H7 (cell line): ENCODE measurements around the gene RDX. TPM values are rescaled to one million over a fixed set of nuclear protein-coding genes. Genes with fewer than 3 reads are reported as not detected.

ENCODE experiments used
- DNase-seq: peaks from one replicate; pipeline ENCODE4 v3.0.0; 2012
- H3K27me3 ChIP-seq: 2 replicates; pipeline ENCODE4 v1.6.0; 2011; ENCODE audit warnings: mild to moderate bottlenecking, low read length; ENCODE audit not compliant: control insufficient read depth, insufficient read depth
- H3K36me3 ChIP-seq: replicated peaks from 2 replicates; pipeline ENCODE4 v1.5.1; 2011; ENCODE audit warnings: low read length; ENCODE audit not compliant: control insufficient read depth, insufficient read depth
- H3K4me3 ChIP-seq: 2 replicates; pipeline ENCODE4 v1.5.1; 2011; ENCODE audit warnings: low read depth, mild to moderate bottlenecking, control low read depth, low read length, moderate library complexity; ENCODE audit not compliant: insufficient read depth
- total RNA-seq: library from RNA; depleted of rRNA; stranded (reverse); fragments of >200 nt; shearing (Covaris generic); gene quantifications from 2 replicates; pipeline ENCODE4 v1.2.3, GENCODE V29; 2014; rRNA removed

The RDX gene
- total RNA-seq, 1 experiment from 2014 or later, result 64.6 TPM

- no peaks in the 10 kb centered on the region for H3K36me3 ChIP-seq
- H3K4me3 ChIP-seq, result no peak overlapping the region
- H3K27me3 ChIP-seq, result no peaks in the 10 kb centered on the region
- DNase-seq, result no peak
Observed at GRCh38 chr11:110141812-110142211, 154.6 kb downstream of the RDX start.

DNA sequence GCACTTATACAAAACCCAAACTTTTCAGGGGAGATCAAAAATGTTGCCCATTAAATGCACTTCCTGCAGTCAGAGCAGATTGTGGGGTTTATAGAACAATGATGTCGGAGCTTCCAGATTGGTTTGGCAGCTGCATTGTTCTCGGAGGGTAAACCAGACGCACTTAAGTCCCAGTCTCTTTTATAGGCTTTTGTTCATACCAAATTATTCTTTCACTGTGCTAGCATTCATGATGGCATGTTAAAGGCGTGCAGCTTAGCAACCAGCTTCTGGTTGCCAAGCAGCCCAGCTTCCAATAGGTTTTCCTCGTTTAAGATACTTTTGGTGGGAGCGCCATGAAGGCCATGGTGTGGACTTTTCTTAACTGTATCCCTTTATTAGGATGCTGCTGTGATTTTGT is 162.3 kb downstream of the RDX start:
- no peak overlapping the region for H3K4me3 ChIP-seq
- no peaks in the 10 kb centered on the region for H3K36me3 ChIP-seq
- no peak for DNase-seq
- no peaks in the 10 kb centered on the region for H3K27me3 ChIP-seq

DNA sequence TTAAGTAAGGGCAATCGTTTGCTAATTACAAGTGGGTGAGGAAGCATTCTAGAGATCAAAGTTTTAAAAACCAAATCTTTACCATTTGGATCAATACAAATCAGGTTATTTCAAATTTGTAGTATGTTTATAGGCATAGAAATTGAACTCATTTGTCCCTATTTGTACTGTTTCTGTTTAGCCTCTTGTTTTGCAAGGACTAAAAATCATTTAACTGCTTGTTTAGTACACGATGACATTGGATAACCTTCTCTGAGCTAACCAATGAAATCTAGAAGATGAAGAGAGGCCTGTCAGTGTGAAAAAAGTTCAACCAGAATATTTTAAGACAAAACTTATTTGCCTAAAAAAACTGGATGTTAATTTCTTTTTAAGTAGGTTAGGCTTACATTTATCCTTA is 163.3 kb downstream of the RDX start:
- Histone ChIP-seq H3K36me3 (no peaks in the 10 kb centered on the region), H3K4me3 (no peak overlapping the region), H3K27me3 (no peaks in the 10 kb centered on the region)
- no peak for DNase-seq

GRCh38 chr11:110131386-110132123 is 164.9 kb downstream of the RDX start:
- Histone ChIP-seq H3K27me3 (no peaks in the 10 kb centered on the region), H3K4me3 (no peak overlapping the region)
- no peak for DNase-seq

DNA sequence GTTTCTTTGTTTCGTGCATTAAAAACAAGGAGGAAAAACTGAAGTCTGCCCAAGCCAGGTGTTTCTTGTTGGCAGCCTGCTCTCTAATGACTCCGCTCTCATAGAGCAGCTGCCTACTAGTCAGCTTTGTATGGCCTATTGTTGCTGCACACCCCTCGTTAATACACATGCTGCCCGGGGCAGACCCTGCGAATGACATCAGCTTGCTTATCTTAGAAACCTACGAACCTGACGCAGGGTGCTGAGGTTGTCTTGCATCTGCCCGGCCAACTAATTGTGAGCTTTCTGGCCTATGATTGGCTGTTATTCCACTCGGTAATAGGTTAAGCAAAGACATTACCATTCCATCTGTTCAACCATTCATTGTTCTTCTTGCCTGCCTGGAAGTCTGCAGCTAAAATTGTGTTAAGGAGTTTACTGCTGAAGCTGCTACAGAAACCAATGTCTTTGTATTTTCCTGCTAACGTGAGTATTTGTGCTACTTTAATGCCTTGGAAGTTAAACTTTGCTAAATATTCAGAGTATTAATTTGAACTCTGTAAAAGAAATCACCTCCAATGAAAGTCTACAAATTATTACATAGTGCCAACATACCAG is 165.7 kb downstream of the RDX start:
- DNase-seq, result no peak
- Histone ChIP-seq H3K4me3 (no peak overlapping the region), H3K27me3 (no peaks in the 10 kb centered on the region), H3K36me3 (no peaks in the 10 kb centered on the region)

More at GRCh38 chr11:110131386-110132123, 164.9 kb downstream of the RDX start:
- H3K36me3 ChIP-seq, result no peaks in the 10 kb centered on the region

DNA sequence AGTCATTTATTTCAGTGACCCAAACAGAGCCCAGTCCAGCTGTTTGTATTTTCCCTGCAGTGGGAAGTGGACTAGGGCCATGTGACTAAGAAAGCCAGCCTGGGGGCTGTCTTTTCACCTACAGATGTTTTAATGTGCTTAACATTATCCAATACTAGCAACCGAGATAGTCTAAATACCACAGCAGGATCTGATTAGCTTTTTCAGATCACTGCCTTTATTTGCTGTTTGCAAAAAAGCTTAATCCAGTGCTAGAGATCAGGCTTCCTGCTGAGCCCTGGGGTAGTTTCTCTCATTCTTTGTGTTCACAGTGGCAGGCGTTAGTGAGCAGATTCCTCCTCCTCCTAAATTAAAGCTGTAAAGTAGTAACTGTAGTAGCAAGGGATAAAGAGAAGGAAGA is 168.3 kb downstream of the RDX start:
- H3K4me3 ChIP-seq, result no peak overlapping the region
- no peaks in the 10 kb centered on the region for H3K27me3 ChIP-seq
- DNase-seq, result no peak
- H3K36me3 ChIP-seq, result no peaks in the 10 kb centered on the region

GRCh38 chr11:110126936-110127335 is 169.5 kb downstream of the RDX start:
- Histone ChIP-seq H3K4me3 (no peak overlapping the region), H3K27me3 (no peaks in the 10 kb centered on the region), H3K36me3 (no peaks in the 10 kb centered on the region)
- DNase-seq, result no peak

- DNase-seq, result no peak
- Histone ChIP-seq H3K36me3 (no peaks in the 10 kb centered on the region), H3K27me3 (no peaks in the 10 kb centered on the region), H3K4me3 (no peak overlapping the region)
Observed at GRCh38 chr11:110125632-110126031, 170.8 kb downstream of the RDX start.

Other genes with a start within 250 kb of the RDX start
- gene ZC3H12C, start 203.2 kb downstream of the RDX start, total RNA-seq, result 0.69 and 1.7 TPM in 2 replicates
- gene FDX1, start 133.3 kb upstream of the RDX start, total RNA-seq, result 11.5 and 14.0 TPM in 2 replicates